NCI-H446 treated with DMSO at 0.1 percent for 48 hours (cell line): ENCODE results near the gene LINGO4.

Source experiments
- DNase-seq: peaks from one replicate; lab custom pipeline; 2025; lab: John Stamatoyannopoulos, UW

The LINGO4 gene

GRCh38 chr1:151814426-151814825, 9.2 kb upstream of the LINGO4 start:
- no peak for DNase-seq

GRCh38 chr1:151813271-151813977, 8.2 kb upstream of the LINGO4 start:
- no peak for DNase-seq

- peak; percentile 11 for DNase-seq
These were observed 6.0 kb upstream of the LINGO4 start for GRCh38 chr1:151811181-151811580.

- DNase-seq = no peak
These were observed 4.9 kb upstream of the LINGO4 start for GRCh38 chr1:151809985-151810556.

- no peak for DNase-seq
These were observed 4.2 kb upstream of the LINGO4 start for GRCh38 chr1:151809290-151809984.

GRCh38 chr1:151807766-151808165, 2.5 kb upstream of the LINGO4 start:
- DNase-seq = no peak

GRCh38 chr1:151807131-151807530, 1.9 kb upstream of the LINGO4 start:
- DNase-seq = no peak

GRCh38 chr1:151806170-151806569, 951 bp upstream of the LINGO4 start:
- DNase-seq = no peak

- no peak for DNase-seq
These were observed 1.3 kb downstream of the LINGO4 start for GRCh38 chr1:151803915-151804314.

GRCh38 chr1:151803164-151803563, 2.1 kb downstream of the LINGO4 start:
- no peak for DNase-seq

GRCh38 chr1:151802372-151802771, 2.8 kb downstream of the LINGO4 start:
- DNase-seq = no peak

- no peak for DNase-seq
These were observed 3.4 kb downstream of the LINGO4 start for GRCh38 chr1:151801846-151802245.

- no peak for DNase-seq
These were observed 3.9 kb downstream of the LINGO4 start for GRCh38 chr1:151801310-151801820.

GRCh38 chr1:151800830-151801229, 4.4 kb downstream of the LINGO4 start:
- DNase-seq = no peak

GRCh38 chr1:151799179-151800022, 5.8 kb downstream of the LINGO4 start:
- no peak for DNase-seq

- DNase-seq = no peak
These were observed 6.6 kb downstream of the LINGO4 start for GRCh38 chr1:151798571-151798970.

GRCh38 chr1:151790940-151791651, 14.1 kb downstream of the LINGO4 start:
- no peak for DNase-seq

GRCh38 chr1:151790071-151790939, 14.9 kb downstream of the LINGO4 start, which contains the start of gene TDRKH:
TSS of gene TDRKH (minus strand) at chr1:151790500. CDS start at chr1:151783022, 7,478 bp downstream.
- peak; percentile 100 for DNase-seq

GRCh38 chr1:151787689-151788088, 17.5 kb downstream of the LINGO4 start:
- DNase-seq = no peak

- DNase-seq = no peak
These were observed 21.4 kb downstream of the LINGO4 start for GRCh38 chr1:151783796-151784195.
